Left renal pelvis (tissue), 4 donors: ENCODE data around the gene HAUS8. TPM values are rescaled to one million over a fixed set of nuclear protein-coding genes. Genes with fewer than 3 reads are reported as not detected.
"Not testable (repeated sequence)": the region's sequence is repeated elsewhere in the genome, so short reads cannot be mapped to it uniquely, and the experiment has no call there.

Source experiments
- DNase-seq, 4 donors: peaks; one replicate each; pipeline ENCODE4 v3.0.0-alpha.2; 2013; ENCODE audit warnings: low read depth in 4 of 4, low spot score in 3 of 4
- polyA plus RNA-seq, 4 donors: library from polyadenylated mRNA; unstranded; fragments of 120-200 nt; gene quantifications; one replicate each; pipeline ENCODE4 v1.2.1, GENCODE V29; 2013; ENCODE audit not compliant: insufficient read length in 4 of 4

HAUS8 gene
- polyA plus RNA-seq, 4 donors: 10.6 to 15.9 (median 13.9) TPM

GRCh38 chr19:17101686-17102628, 26.7 kb upstream of the HAUS8 start:
- no peak for DNase-seq

GRCh38 chr19:17098326-17098725, 23.1 kb upstream of the HAUS8 start:
- DNase-seq: no peak

- no peak for DNase-seq
Observed at GRCh38 chr19:17097593-17098126, 22.4 kb upstream of the HAUS8 start.

GRCh38 chr19:17095141-17095919, 20.1 kb upstream of the HAUS8 start:
- no peak for DNase-seq

- not testable (repeated sequence) for DNase-seq
Observed at GRCh38 chr19:17094694-17095093, 19.4 kb upstream of the HAUS8 start.

- no peak for DNase-seq
Observed at GRCh38 chr19:17092696-17093095, 17.4 kb upstream of the HAUS8 start.

GRCh38 chr19:17091758-17092333, 16.6 kb upstream of the HAUS8 start:
- DNase-seq: no peak

- no peak for DNase-seq
Observed at GRCh38 chr19:17090583-17090982, 15.3 kb upstream of the HAUS8 start.

- no peak for DNase-seq
Observed at GRCh38 chr19:17088552-17088951, 13.3 kb upstream of the HAUS8 start.

GRCh38 chr19:17086834-17087233, 11.6 kb upstream of the HAUS8 start:
- no peak for DNase-seq

GRCh38 chr19:17086120-17086519, 10.9 kb upstream of the HAUS8 start:
- no peak for DNase-seq

- no peak for DNase-seq
Observed at GRCh38 chr19:17081672-17082630, 6.7 kb upstream of the HAUS8 start.

GRCh38 chr19:17080440-17080801, 5.2 kb upstream of the HAUS8 start:
- DNase-seq: no peak

- DNase-seq: no peak
Observed at GRCh38 chr19:17079710-17080439, 4.6 kb upstream of the HAUS8 start.

- no peak for DNase-seq
Observed at GRCh38 chr19:17078920-17079709, 3.9 kb upstream of the HAUS8 start.

GRCh38 chr19:17078036-17078919, 3.0 kb upstream of the HAUS8 start:
- DNase-seq: no peak

GRCh38 chr19:17077447-17078028, 2.3 kb upstream of the HAUS8 start:
- no peak for DNase-seq
